Epithelial cell of alveolus of lung (primary cell): ENCODE results near the gene MPST. TPM values are rescaled to one million over a fixed set of nuclear protein-coding genes. Genes with fewer than 3 reads are reported as not detected.

Source experiments
- total RNA-seq: library from RNA; depleted of rRNA; stranded (reverse); fragments of >200 nt; gene quantifications from 2 replicates; pipeline ENCODE4 v1.2.1, GENCODE V29; 2015

The MPST gene
- 129 and 155 TPM in 2 replicates for total RNA-seq

DNA sequence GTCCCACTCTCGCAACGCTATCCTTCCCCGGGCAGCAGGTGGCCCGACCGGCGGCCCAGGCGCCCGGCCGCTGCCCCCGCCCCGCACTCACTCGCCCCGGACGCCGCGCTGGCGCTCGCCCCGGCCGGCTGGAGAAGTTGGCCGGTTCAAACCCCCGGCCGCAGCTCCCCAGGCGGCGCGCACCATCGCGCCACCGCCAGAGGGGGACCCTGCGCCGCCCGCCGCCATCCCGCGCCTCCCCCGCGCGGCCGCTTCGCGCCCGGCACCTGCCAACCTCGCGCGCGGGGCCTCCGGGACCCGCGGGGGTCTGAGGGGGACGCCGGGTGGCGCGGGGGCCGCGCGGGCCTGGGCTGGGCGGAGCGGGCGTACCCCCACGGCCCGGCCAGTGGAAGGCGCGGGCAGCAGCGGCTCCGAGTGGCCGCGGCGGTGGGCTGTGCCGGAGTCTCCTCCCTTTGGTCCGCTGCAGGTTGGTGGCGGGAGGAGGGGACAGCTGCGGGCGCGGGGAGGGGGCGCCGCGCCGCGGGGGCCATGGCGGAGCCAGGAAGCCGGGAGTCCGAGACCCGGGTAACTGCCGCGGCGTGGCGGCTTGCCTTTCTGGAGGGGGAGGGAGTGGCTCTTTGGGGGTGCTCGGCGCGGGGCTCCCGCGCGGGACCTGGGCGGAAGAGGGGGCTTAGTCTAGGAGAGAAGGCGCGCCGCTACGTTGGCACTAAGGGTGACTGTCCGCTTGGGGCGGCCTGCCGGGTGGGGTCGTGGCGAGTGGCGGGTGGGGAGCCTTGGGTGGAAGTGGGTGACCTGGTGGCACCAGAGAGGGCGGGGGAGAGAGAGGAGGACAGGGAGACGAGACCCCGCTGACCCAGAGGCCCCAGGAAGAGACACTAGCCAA is at the start of gene MPST, which contains the start of gene TST:
TSS of gene MPST (plus strand) at position 434 of the 883 bp plus-strand sequence. CDS start at position 529, 95 bp downstream.
TSS of gene TST (minus strand) at position 139 of the 883 bp plus-strand sequence. CDS start 715 bp downstream, outside the sequence.

DNA sequence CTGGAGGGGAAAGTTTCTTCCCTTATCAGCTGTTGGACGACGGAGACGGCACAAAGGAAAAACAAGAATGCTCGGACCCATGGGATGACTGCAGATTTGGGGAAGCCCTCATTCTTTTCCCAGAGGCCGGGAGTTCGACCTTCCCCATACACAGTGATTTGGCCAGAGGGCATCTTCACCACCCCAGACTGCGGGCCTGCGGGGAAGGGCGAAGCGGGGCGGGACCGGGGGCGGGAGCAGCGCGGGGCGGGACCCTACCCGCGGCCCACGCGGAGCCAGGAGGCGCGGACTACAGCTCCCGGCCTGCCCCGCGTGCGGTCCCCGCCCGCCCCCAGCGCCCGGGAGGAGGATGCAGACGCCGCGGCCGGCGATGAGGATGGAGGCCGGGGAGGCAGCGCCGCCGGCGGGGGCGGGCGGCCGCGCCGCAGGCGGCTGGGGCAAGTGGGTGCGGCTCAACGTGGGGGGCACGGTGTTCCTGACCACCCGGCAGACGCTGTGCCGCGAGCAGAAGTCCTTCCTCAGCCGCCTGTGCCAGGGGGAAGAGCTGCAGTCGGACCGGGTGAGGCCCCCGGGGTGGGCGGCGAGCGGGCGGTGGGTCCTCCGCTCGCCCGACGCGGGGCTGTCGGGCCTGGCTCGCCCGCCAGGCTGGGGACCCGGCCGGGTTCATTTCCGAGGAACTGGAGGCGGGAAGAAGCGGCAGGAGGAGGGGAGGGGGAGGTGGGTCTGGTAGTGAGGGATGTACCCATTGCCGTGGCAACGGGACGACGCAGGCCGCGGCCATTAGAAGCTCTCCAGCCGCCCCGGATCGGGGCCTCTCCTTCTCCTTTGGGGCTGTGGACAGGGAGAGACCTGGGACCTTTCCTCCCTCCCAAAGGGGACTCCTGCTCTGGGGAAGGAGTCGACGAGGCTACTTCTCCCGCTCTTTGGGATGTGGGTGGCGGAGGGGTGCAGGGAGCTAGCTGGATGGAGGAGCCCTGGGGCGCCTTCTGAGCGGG is 32.1 kb downstream of the MPST start, which contains the start of gene KCTD17:
TSS of gene KCTD17 (plus strand) at position 352 of the 995 bp plus-strand sequence. CDS start at position 371, 19 bp downstream.

Other genes with a start within 250 kb of the MPST start
- 15.3 and 23.8 TPM in 2 replicates for gene IFT27, start 243.6 kb upstream of the MPST start, total RNA-seq
- gene PVALB, start 202.7 kb upstream of the MPST start, total RNA-seq: not detected in 2 replicates
- gene NCF4, start 158.7 kb upstream of the MPST start, total RNA-seq: not detected in 2 replicates
- under 0.01 TPM in 1 of 2 replicates, not detected in the other for gene CSF2RB, start 106.1 kb upstream of the MPST start, total RNA-seq
- 59.6 and 59.8 TPM in 2 replicates for gene TST, start 295 bp upstream of the MPST start, total RNA-seq
- 23.6 and 42.4 TPM in 2 replicates for gene KCTD17, start 32.0 kb downstream of the MPST start, total RNA-seq
- not detected in 2 replicates for gene TMPRSS6, start 90.0 kb downstream of the MPST start, total RNA-seq
- 0.52 and 0.64 TPM in 2 replicates for gene IL2RB, start 130.2 kb downstream of the MPST start, total RNA-seq
- 10.7 and 24.8 TPM in 2 replicates for gene C1QTNF6, start 168.5 kb downstream of the MPST start, total RNA-seq
- gene SSTR3, start 192.7 kb downstream of the MPST start, total RNA-seq: under 0.01 TPM in 1 of 2 replicates, not detected in the other
- 32.8 and 71.8 TPM in 2 replicates for gene RAC2, start 224.5 kb downstream of the MPST start, total RNA-seq